Astrocyte (in vitro differentiated cells and primary cell): ENCODE results near the gene GPX4. TPM values are rescaled to one million over a fixed set of nuclear protein-coding genes. Genes with fewer than 3 reads are reported as not detected.
A peak's percentile ranks its signal among the peaks of the same experiment; 100 is the strongest.

Experiments
- DNase-seq: peaks from one replicate; pipeline ENCODE4 v3.0.0-alpha.2; 2010; ENCODE audit warnings: low read depth
- FAIRE-seq: peaks from 2 replicates; lab custom pipeline; 2011; peaks lifted over from hg19 to GRCh38; lab: Jason Lieb, UNC
- H2AFZ ChIP-seq: 2 replicates; pipeline ENCODE4 v1.6.0; 2012; ENCODE audit warnings: low read depth, low read length, inconsistent platforms
- H3K27ac ChIP-seq: 2 replicates; pipeline ENCODE4 v1.5.1; 2011; ENCODE audit warnings: low read depth, low read length, inconsistent platforms
- H3K27me3 ChIP-seq: 2 replicates; pipeline ENCODE4 v1.6.0; 2011; ENCODE audit warnings: low read length, inconsistent platforms; ENCODE audit not compliant: insufficient read depth
- H3K36me3 ChIP-seq: 2 replicates; pipeline ENCODE4 v1.5.1; 2011; ENCODE audit warnings: low read length, inconsistent platforms; ENCODE audit not compliant: insufficient read depth
- H3K4me1 ChIP-seq: 2 replicates; pipeline ENCODE4 v1.5.1; 2011; ENCODE audit warnings: low read length, inconsistent platforms; ENCODE audit not compliant: insufficient read depth
- H3K4me2 ChIP-seq: 2 replicates; pipeline ENCODE4 v1.6.0; 2012; ENCODE audit warnings: low read length, inconsistent platforms
- H3K4me3 ChIP-seq: 2 replicates; pipeline ENCODE4 v1.5.1; 2011; ENCODE audit warnings: low read depth, mild to moderate bottlenecking, low read length, inconsistent platforms; ENCODE audit not compliant: insufficient read depth
- H3K79me2 ChIP-seq: 2 replicates; pipeline ENCODE4 v1.6.0; 2012; ENCODE audit warnings: mild to moderate bottlenecking, low read length, inconsistent platforms; ENCODE audit not compliant: insufficient read depth
- H3K9ac ChIP-seq: 2 replicates; pipeline ENCODE4 v1.6.0; 2012; ENCODE audit warnings: mild to moderate bottlenecking, low read length, inconsistent platforms
- H3K9me3 ChIP-seq: 2 replicates; pipeline ENCODE4 v1.5.1; 2012; ENCODE audit warnings: low read depth, mild to moderate bottlenecking, low read length, inconsistent platforms; ENCODE audit not compliant: insufficient read depth
- H4K20me1 ChIP-seq: 2 replicates; pipeline ENCODE4 v1.6.0; 2012; ENCODE audit warnings: low read length, inconsistent platforms; ENCODE audit not compliant: insufficient read depth
- H3K27ac Mint-ChIP-seq: one replicate; pipeline ENCODE4 v1.8.0; 2021; ENCODE audit warnings: mild to moderate bottlenecking, mixed read lengths; ENCODE audit not compliant: unreplicated experiment
- H3K27me3 Mint-ChIP-seq: one replicate; pipeline ENCODE4 v1.8.0; 2021; ENCODE audit warnings: low read depth, mixed read lengths; ENCODE audit not compliant: unreplicated experiment
- H3K36me3 Mint-ChIP-seq: one replicate; pipeline ENCODE4 v1.8.0; 2021; ENCODE audit warnings: low read depth, mixed read lengths; ENCODE audit not compliant: unreplicated experiment
- H3K4me1 Mint-ChIP-seq: one replicate; pipeline ENCODE4 v1.8.0; 2021; ENCODE audit warnings: low read depth, mixed read lengths; ENCODE audit not compliant: unreplicated experiment
- H3K4me3 Mint-ChIP-seq: one replicate; pipeline ENCODE4 v1.8.0; 2021; ENCODE audit warnings: mild to moderate bottlenecking, moderate library complexity, mixed read lengths; ENCODE audit not compliant: unreplicated experiment
- H3K9me3 Mint-ChIP-seq: one replicate; pipeline ENCODE4 v1.8.0; 2021; ENCODE audit warnings: mild to moderate bottlenecking, mixed read lengths; ENCODE audit not compliant: unreplicated experiment
- EZH2 ChIP-seq: IDR thresholded peaks from 2 replicates; pipeline ENCODE4 v1.6.1; 2012; ENCODE audit warnings: mild to moderate bottlenecking, low read length, inconsistent platforms; ENCODE audit not compliant: insufficient read depth
- total RNA-seq: library from RNA; stranded (reverse); gene quantifications from 2 replicates; pipeline ENCODE4 v1.2.1, GENCODE V29; 2021
- TF ChIP-seq, protein P1 (sequence below): IDR thresholded peaks from 2 replicates; pipeline ENCODE4 v1.5.1; 2011; ENCODE audit warnings: low read depth, mild to moderate bottlenecking, inconsistent platforms, low read length, moderate library complexity; ENCODE audit not compliant: insufficient read depth

GPX4 gene
- total RNA-seq, 1 donor from 2014 or later, result 325 TPM

- TF ChIP-seq EZH2, result no peak
- TF ChIP-seq, protein P1, sequence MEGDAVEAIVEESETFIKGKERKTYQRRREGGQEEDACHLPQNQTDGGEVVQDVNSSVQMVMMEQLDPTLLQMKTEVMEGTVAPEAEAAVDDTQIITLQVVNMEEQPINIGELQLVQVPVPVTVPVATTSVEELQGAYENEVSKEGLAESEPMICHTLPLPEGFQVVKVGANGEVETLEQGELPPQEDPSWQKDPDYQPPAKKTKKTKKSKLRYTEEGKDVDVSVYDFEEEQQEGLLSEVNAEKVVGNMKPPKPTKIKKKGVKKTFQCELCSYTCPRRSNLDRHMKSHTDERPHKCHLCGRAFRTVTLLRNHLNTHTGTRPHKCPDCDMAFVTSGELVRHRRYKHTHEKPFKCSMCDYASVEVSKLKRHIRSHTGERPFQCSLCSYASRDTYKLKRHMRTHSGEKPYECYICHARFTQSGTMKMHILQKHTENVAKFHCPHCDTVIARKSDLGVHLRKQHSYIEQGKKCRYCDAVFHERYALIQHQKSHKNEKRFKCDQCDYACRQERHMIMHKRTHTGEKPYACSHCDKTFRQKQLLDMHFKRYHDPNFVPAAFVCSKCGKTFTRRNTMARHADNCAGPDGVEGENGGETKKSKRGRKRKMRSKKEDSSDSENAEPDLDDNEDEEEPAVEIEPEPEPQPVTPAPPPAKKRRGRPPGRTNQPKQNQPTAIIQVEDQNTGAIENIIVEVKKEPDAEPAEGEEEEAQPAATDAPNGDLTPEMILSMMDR, result no peak
- H3K79me2 ChIP-seq, result no peaks in the 10 kb centered on the region
- Mint-ChIP-seq H3K36me3 (peaks cover 2% of the 10 kb centered on the region), H3K9me3 (no peaks in the 10 kb centered on the region), H3K4me3 (no peak overlapping the region), H3K4me1 (no peaks in the 10 kb centered on the region), H3K27ac (peak overlapping the region; percentile 41), H3K27me3 (peaks cover 32% of the 10 kb centered on the region)
- H2AFZ ChIP-seq, result no peak overlapping the region
- no peaks in the 10 kb centered on the region for H3K4me1 ChIP-seq
- H3K36me3 ChIP-seq, result no peaks in the 10 kb centered on the region
- FAIRE-seq, result no peak
- no peaks in the 10 kb centered on the region for H4K20me1 ChIP-seq
- H3K9me3 ChIP-seq, result no peaks in the 10 kb centered on the region
- H3K4me2 ChIP-seq, result no peak overlapping the region
- no peak overlapping the region for H3K9ac ChIP-seq
- peaks cover 31% of the 10 kb centered on the region for H3K27me3 ChIP-seq
- no peak overlapping the region for H3K27ac ChIP-seq
- H3K4me3 ChIP-seq, result no peak overlapping the region
- no peak for DNase-seq
Observed at GRCh38 chr19:1073063-1073955, 30.5 kb upstream of the GPX4 start.

DNA sequence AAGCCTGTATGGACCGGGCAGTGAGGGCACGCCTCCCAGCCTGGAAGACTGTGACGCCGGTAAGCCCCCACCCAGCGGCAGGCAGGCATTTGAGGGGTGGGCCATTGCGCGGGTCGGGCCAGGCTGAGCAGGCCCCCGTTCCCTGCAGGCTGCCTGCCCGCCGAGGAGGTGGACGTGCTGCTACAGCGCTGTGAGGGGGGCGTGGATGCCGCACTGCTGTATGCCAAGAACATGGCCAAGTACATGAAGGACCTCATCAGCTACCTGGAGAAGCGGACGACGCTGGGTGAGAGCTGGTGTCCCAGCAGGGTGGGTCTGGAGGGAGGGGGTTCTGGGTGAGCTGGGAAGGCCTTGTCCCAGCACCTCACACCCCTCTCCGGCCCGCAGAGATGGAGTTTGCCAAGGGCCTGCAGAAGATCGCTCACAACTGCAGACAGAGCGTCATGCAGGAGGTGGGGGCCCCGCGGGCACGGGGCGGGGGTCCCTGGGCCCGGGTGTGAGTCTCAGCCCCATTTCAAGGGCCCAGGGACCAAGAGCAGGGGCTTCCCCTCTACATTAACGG, 29.8 kb upstream of the GPX4 start:
- Histone ChIP-seq H3K27ac (no peak overlapping the region), H3K27me3 (peaks cover 26% of the 10 kb centered on the region), H3K4me3 (no peak overlapping the region), H3K9ac (no peak overlapping the region), H3K79me2 (no peaks in the 10 kb centered on the region), H3K36me3 (no peaks in the 10 kb centered on the region), H3K9me3 (no peaks in the 10 kb centered on the region), H2AFZ (no peak overlapping the region), H3K4me2 (no peak overlapping the region), H4K20me1 (no peaks in the 10 kb centered on the region), H3K4me1 (no peaks in the 10 kb centered on the region)
- peaks cover 26% of the 10 kb centered on the region for H3K27me3 Mint-ChIP-seq
- H3K9me3 Mint-ChIP-seq, result no peaks in the 10 kb centered on the region
- no peak for FAIRE-seq
- H3K4me3 Mint-ChIP-seq, result no peak overlapping the region
- peaks cover 2% of the 10 kb centered on the region for H3K36me3 Mint-ChIP-seq
- H3K27ac Mint-ChIP-seq, result no peak overlapping the region
- TF ChIP-seq, protein P1, result no peak
- TF ChIP-seq EZH2, result no peak
- no peak for DNase-seq
- H3K4me1 Mint-ChIP-seq, result no peaks in the 10 kb centered on the region
